GM23338 (cell line): Measurements from ENCODE around the gene VSIR. TPM values are rescaled to one million over a fixed set of nuclear protein-coding genes. Genes with fewer than 3 reads are reported as not detected.

Experiments used
- ATAC-seq: fragments of 200-7000 bp; cut with Tn5 transposase; 3 replicates; pipeline ENCODE4 v1.9.1; 2020
- DNase-seq: peaks from one replicate; pipeline ENCODE4 v3.0.0-alpha.2; 2015; ENCODE audit warnings: low spot score
- H2AFZ ChIP-seq: fragments of 200-600 bp; sonication (generic); 2 replicates; pipeline ENCODE4 v1.8.0; 2016; ENCODE audit warnings: antibody characterized with exemption, mild to moderate bottlenecking, moderate library complexity
- H3F3A ChIP-seq: fragments of 200-600 bp; sonication (generic); replicated peaks from 2 replicates; pipeline ENCODE4 v1.8.0; 2017; ENCODE audit warnings: antibody characterized with exemption, mixed run types, low read depth
- H3K27ac ChIP-seq: fragments of 200-600 bp; sonication (generic); 2 replicates; pipeline ENCODE4 v1.6.1; 2016; ENCODE audit warnings: low read depth
- H3K27me3 ChIP-seq: fragments of 200-600 bp; sonication (generic); 2 replicates; pipeline ENCODE4 v1.8.0; 2016; ENCODE audit warnings: mild to moderate bottlenecking, mixed run types, moderate library complexity; ENCODE audit not compliant: insufficient read depth
- H3K36me3 ChIP-seq: fragments of 200-600 bp; sonication (generic); 2 replicates; pipeline ENCODE4 v1.8.0; 2016; ENCODE audit warnings: mild to moderate bottlenecking; ENCODE audit not compliant: insufficient read depth
- H3K4me1 ChIP-seq: fragments of 200-600 bp; sonication (generic); 2 replicates; pipeline ENCODE4 v1.8.0; 2016; ENCODE audit warnings: mild to moderate bottlenecking, moderate library complexity; ENCODE audit not compliant: insufficient read depth
- H3K4me2 ChIP-seq: fragments of 200-600 bp; sonication (generic); 2 replicates; pipeline ENCODE4 v1.7.1; 2017; ENCODE audit warnings: mixed run types
- H3K4me3 ChIP-seq: fragments of 200-600 bp; sonication (generic); 2 replicates; pipeline ENCODE4 v1.6.1; 2016; ENCODE audit warnings: mixed run types
- H3K79me2 ChIP-seq: fragments of 200-600 bp; sonication (generic); replicated peaks from 2 replicates; pipeline ENCODE4 v1.8.0; 2017; ENCODE audit warnings: mild to moderate bottlenecking; ENCODE audit not compliant: insufficient read depth
- H3K9me2 ChIP-seq: fragments of 200-600 bp; sonication (generic); 2 replicates; pipeline ENCODE4 v1.8.0; 2017; ENCODE audit not compliant: insufficient read depth
- H4K20me1 ChIP-seq: fragments of 200-600 bp; sonication (generic); replicated peaks from 2 replicates; pipeline ENCODE4 v1.8.0; 2017; ENCODE audit warnings: mild to moderate bottlenecking; ENCODE audit not compliant: insufficient read depth
- H3K27ac Mint-ChIP-seq: 2 replicates; pipeline ENCODE4 v1.8.0; 2020; ENCODE audit warnings: inconsistent platforms, mild to moderate bottlenecking, moderate library complexity, mixed read lengths
- H3K27me3 Mint-ChIP-seq: 3 replicates; pipeline ENCODE4 v1.8.0; 2022; ENCODE audit warnings: low read depth, mild to moderate bottlenecking, moderate library complexity, mixed read lengths, inconsistent platforms; ENCODE audit not compliant: insufficient read depth, poor library complexity
- H3K36me3 Mint-ChIP-seq: 3 replicates; pipeline ENCODE4 v1.8.0; 2021; ENCODE audit warnings: low read depth, mild to moderate bottlenecking, inconsistent platforms, moderate library complexity, mixed read lengths
- H3K4me1 Mint-ChIP-seq: 3 replicates; pipeline ENCODE4 v1.8.0; 2020; ENCODE audit warnings: mild to moderate bottlenecking, inconsistent platforms, mixed read lengths
- H3K4me3 Mint-ChIP-seq: 3 replicates; pipeline ENCODE4 v1.8.0; 2021; ENCODE audit warnings: moderate library complexity, mild to moderate bottlenecking, inconsistent platforms, mixed read lengths
- H3K9me3 Mint-ChIP-seq: 3 replicates; pipeline ENCODE4 v1.8.0; 2020; ENCODE audit warnings: moderate library complexity, mild to moderate bottlenecking, inconsistent platforms, mixed read lengths
- CREB1 ChIP-seq: fragments of 250-450 bp; sonication (Bioruptor Pico); IDR thresholded peaks from 2 replicates; pipeline ENCODE4 v1.5.0; 2020; ENCODE audit warnings: low read depth, mild to moderate bottlenecking, moderate library complexity
- CTCF ChIP-seq, 2 experiments: fragments of 200-600 bp in 1 of 2; sonication (generic) in 1 of 2; conservative IDR thresholded peaks; 2 replicates each; pipeline versions ENCODE4 v1.5.1 to v1.6.1; 2016 to 2017; ENCODE audit warnings: antibody characterized with exemption in 2 of 2, low read depth in 2 of 2, mild to moderate bottlenecking in 2 of 2, moderate library complexity in 1 of 2
- EZH2 ChIP-seq: fragments of 200-600 bp; sonication (generic); IDR thresholded peaks from one replicate; pipeline ENCODE4 v1.8.0; 2017; ENCODE audit warnings: antibody characterized with exemption, mild to moderate bottlenecking, low read depth; ENCODE audit not compliant: unreplicated experiment
- EZH2phosphoT487 ChIP-seq: fragments of 200-600 bp; sonication (generic); IDR thresholded peaks from one replicate; pipeline ENCODE4 v1.8.1; 2018; ENCODE audit warnings: antibody characterized with exemption; ENCODE audit not compliant: unreplicated experiment
- JUNB ChIP-seq: IDR thresholded peaks from one replicate; pipeline ENCODE4 v1.6.1; 2016; ENCODE audit warnings: antibody characterized with exemption; ENCODE audit not compliant: unreplicated experiment
- NANOG ChIP-seq: IDR thresholded peaks from 2 replicates; pipeline ENCODE4 v1.6.1; 2016; ENCODE audit warnings: antibody characterized with exemption, borderline replicate concordance
- POLR2AphosphoS5 ChIP-seq: IDR thresholded peaks from 2 replicates; pipeline ENCODE4 v1.6.1; 2016; ENCODE audit warnings: antibody characterized with exemption, low read depth
- REST ChIP-seq: IDR thresholded peaks from one replicate; pipeline ENCODE4 v1.6.1; 2018; ENCODE audit warnings: antibody characterized with exemption; ENCODE audit not compliant: unreplicated experiment
- STAT1 ChIP-seq: IDR thresholded peaks from one replicate; pipeline ENCODE4 v1.6.1; 2016; ENCODE audit warnings: antibody characterized with exemption; ENCODE audit not compliant: unreplicated experiment
- ZNF331 ChIP-seq: fragments of 250-450 bp; sonication (Bioruptor Pico); IDR thresholded peaks from 2 replicates; pipeline ENCODE4 v1.5.0; 2020; ENCODE audit warnings: low read depth, mild to moderate bottlenecking, moderate library complexity
- ZNF462 ChIP-seq: fragments of 250-450 bp; sonication (Bioruptor Pico); IDR thresholded peaks from 2 replicates; pipeline ENCODE4 v1.5.0; 2020; ENCODE audit warnings: mild to moderate bottlenecking, moderate library complexity
- polyA plus RNA-seq: library from polyadenylated mRNA; unstranded; fragments of >200 nt; fragmentation: Nextera tagmentation; extraction: Ambion mirVana; gene quantifications from 2 replicates; pipeline ENCODE4 v1.2.1, GENCODE V29; 2016
- total RNA-seq: library from RNA; depleted of rRNA; stranded (reverse); fragments of >200 nt; shearing (Covaris generic); gene quantifications from 2 replicates; pipeline ENCODE4 v1.2.3, GENCODE V29; 2014

The VSIR gene
- total and polyA plus RNA-seq, 2 experiments from 2014 or later = 0.10 to 0.74 TPM

- Histone ChIP-seq H3K4me2 (no peak overlapping the region), H3K79me2 (no peaks in the 10 kb centered on the region), H2AFZ (no peak overlapping the region), H3K27ac (no peak overlapping the region), H4K20me1 (no peaks in the 10 kb centered on the region), H3K4me3 (no peak overlapping the region), H3K9me2 (no peaks in the 10 kb centered on the region), H3K27me3 (no peaks in the 10 kb centered on the region), H3K36me3 (no peaks in the 10 kb centered on the region), H3K4me1 (no peaks in the 10 kb centered on the region), H3F3A (no peaks in the 10 kb centered on the region)
- Mint-ChIP-seq H3K27ac (no peak overlapping the region), H3K9me3 (no peaks in the 10 kb centered on the region; the same call in 2 of the 3 replicates), H3K4me1 (no peaks in the 10 kb centered on the region), H3K27me3 (peaks cover 20% of the 10 kb centered on the region), H3K4me3 (no peak overlapping the region), H3K36me3 (no peaks in the 10 kb centered on the region)
- TF ChIP-seq CTCF (conservative IDR thresholded peaks at IDR 0.05; ENCODE audit: low read depth in 2 of 2) = no peak
- no peak for TF ChIP-seq ZNF462
- no peak for TF ChIP-seq EZH2phosphoT487
- TF ChIP-seq POLR2AphosphoS5 = no peak
- TF ChIP-seq ZNF331 = no peak
- TF ChIP-seq JUNB = no peak
- TF ChIP-seq NANOG = no peak
- TF ChIP-seq EZH2 = no peak
- no peak for TF ChIP-seq CREB1 (CRISPR knock-in tag)
- TF ChIP-seq STAT1 = no peak
- no peak for TF ChIP-seq REST
- DNase-seq (no peak), ATAC-seq (no peak)
Measured at GRCh38 chr10:71788954-71789353, 15.6 kb upstream of the VSIR start.
